ENCODE data around the gene MAGEF1. TPM values are rescaled to one million over a fixed set of nuclear protein-coding genes. Genes with fewer than 3 reads are reported as not detected.

The MAGEF1 gene
- total RNA-seq, 1 experiment from 2014 or later: 25.2 TPM

DNA sequence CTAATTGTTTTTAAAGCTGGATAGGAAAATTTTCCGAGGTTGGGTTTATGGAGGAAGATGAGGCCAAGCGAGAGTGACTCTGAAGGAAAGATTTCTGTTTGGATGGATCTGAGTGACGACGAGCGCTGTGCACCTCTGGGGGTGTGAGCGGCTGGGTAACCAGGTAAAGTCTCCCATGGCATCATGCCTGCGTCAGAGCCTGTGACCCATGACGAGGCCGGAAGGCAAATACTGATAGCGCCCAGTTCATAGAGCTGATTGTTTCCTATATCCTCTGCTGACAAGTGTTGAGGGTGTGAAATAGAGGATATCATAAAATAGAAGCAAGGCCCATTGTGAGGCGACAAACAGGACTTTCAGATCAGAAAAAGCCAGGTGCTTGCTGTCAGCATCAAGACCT lies 33.7 kb upstream of the MAGEF1 start:
- in situ Hi-C loops (cut with HindIII; ENCODE audit: low pct_unique_long_range_greater_than_20kb, low sequenced_read_pairs): no loop called here
- DNase-seq (ENCODE audit: low read depth): no peak

DNA sequence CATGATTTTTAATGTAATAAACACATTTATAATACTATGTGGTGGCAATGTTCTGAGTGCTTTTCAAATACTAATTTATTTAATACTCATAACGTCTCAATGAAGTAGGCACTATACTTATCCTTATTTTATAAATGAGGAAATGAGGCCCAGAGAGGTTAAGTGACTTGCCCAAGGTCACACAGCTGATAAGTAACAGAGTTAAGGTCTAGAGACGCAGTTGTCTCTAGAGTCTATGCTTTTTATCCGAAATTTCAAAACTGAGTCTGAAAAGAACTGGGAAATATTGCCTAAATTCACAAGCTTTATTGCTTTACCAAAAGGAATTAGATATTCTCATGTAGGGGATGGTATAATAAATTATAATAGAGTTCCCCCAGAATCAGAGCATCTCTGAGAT lies 31.4 kb upstream of the MAGEF1 start:
- DNase-seq (ENCODE audit: low read depth): no peak
- in situ Hi-C loops (cut with HindIII; ENCODE audit: low pct_unique_long_range_greater_than_20kb, low sequenced_read_pairs): no loop called here

DNA sequence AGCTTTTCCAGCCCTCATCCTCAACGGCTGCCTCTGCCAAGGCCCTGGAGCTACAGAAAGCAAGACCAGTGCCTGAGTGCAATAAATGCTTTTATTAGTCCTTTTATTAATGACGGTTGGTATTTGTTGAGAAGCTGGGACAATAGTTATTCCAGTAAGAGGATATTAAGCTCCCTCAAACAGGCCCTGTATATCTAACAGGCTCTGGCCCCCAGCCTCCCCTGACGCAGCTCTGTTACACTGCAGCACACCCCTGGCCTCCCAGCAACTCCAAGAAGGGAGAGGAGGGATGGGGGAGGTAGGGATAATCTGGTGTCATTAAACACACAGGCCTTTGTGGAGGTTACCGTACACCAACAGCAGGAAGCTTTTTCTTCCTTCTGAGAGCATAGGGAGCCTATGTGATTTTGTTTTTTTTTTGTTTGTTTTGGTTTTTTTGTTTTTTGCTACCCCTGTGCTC lies 30.8 kb upstream of the MAGEF1 start:
- in situ Hi-C loops (cut with HindIII; ENCODE audit: low pct_unique_long_range_greater_than_20kb, low sequenced_read_pairs): no loop called here
- no peak for DNase-seq (ENCODE audit: low read depth)

DNA sequence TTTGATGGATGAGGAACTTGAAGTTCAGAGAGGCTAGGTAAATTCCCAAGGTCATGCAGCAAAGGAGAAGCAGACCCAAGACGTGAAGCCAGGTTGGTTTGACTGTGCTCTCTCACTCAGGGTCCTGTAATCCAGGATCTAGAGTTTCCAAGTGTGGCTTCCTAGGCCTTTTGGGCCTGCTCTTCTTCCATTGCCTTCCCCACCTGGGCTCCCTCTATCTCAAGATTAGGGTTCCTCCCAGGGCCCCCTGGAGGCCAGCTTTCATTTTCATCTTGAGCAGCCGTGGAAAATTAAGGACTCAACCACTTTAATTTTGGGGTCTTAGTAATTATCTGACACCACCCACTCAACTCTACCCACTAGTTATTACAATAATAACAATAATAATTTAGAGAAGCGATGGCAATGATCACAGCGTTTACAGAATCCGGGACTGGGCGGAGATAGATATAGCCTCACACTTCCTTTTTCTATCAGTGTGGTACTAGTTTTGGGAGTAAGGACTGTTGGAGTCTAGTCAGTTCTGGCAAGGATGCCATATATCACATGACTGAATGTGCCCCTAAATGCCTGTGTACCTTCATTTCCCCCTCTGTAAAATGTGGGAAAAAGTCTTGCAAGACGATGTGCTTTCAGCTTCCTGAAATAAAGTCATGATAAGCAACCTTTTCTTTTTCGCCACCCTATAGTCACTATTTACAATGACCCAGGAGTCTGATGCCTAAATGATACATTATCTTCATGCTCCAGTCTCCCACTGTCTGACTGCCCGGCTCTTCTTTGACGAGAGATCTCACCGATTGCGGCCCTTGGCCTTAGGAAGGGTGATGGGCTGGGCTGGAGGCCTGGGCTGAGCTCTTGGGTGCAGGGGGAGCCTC lies 30.2 kb upstream of the MAGEF1 start:
- no peak for DNase-seq (ENCODE audit: low read depth)
- in situ Hi-C loops (cut with HindIII; ENCODE audit: low pct_unique_long_range_greater_than_20kb, low sequenced_read_pairs): no loop called here

- in situ Hi-C loops (cut with HindIII; ENCODE audit: low pct_unique_long_range_greater_than_20kb, low sequenced_read_pairs): no loop called here
- DNase-seq (ENCODE audit: low read depth): no peak
These were observed 29.3 kb upstream of the MAGEF1 start for GRCh38 chr3:184741259-184741556.

DNA sequence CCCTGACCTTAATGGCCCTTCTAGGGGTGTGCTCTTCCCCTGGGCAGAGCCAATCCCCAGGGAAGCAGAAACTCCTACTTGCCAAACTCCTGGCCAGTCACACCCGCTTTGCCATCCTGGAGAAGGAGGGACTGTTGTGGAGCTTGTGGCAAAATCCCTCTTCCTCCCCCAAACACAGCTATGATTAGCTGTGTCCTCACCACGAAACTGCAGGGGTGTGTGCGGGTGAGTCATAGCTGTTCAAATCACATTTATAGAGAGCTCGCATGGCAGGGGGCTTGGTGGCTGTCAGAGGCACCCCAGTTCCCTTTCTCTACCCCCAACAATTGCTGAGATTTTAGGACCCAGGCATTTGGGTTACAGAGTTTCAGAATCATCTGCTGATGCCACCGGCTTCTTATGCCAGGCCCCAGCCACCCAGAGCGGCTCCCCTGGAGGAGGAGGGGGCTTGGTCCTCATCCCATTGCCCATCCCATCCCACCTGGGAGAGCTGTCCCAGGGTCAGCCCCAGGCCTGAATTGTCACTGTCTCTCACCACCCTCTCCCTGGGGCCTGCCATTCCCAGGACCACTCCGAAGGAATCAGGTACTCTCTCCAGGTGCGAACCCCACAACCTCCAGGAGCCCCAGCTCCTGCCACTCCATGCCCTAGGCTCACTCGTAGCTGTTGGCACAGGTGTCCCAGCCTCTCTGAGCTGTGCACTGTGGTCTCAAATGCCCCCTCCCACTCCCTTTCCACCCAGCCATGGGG lies 28.8 kb upstream of the MAGEF1 start:
- DNase-seq (ENCODE audit: low read depth): no peak
- in situ Hi-C loops (cut with HindIII; ENCODE audit: low pct_unique_long_range_greater_than_20kb, low sequenced_read_pairs): no loop called here

- in situ Hi-C loops (cut with HindIII; ENCODE audit: low pct_unique_long_range_greater_than_20kb, low sequenced_read_pairs): no loop called here
- DNase-seq (ENCODE audit: low read depth): no peak
These were observed 28.0 kb upstream of the MAGEF1 start for GRCh38 chr3:184739594-184740505.

DNA sequence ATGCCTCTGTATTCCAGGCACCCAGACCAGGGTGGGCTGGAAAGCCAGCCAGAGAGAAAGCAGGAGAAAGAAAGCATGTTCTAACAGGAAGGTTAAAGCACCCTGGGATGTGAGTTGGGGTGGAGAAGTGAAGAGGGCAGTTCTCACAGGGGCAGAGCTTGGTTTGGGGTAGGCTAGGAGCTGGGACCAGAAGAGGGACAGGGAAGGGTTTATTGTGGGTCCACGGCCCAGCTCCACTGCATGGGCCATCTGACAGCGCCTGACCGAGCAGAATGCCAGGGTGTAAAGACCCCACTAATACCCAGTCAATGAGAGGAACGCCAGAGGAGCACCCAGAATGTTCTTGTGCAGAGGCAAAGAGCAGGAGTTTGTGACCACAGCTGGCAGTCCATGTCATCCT lies 27.1 kb upstream of the MAGEF1 start:
- in situ Hi-C loops (cut with HindIII; ENCODE audit: low pct_unique_long_range_greater_than_20kb, low sequenced_read_pairs): no loop called here

DNA sequence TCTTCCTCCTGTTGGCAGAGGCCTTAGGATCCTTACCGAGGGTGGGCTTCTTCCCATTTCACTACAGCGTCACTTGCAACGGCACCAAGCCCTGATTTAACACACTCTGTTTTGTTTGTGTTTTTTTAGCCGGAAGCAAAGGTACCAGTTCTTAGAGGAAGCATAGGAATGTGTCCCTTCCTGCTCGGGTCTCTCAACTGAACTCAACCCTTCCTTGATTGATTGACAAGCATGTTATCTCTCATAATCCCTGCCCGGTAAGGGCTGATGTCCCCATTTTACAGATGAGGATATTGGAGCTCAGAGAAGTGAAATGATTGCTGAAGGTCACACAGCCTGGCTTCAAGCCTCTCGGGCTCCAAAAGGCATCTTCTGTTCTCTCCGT lies 26.6 kb upstream of the MAGEF1 start:
- in situ Hi-C loops (cut with HindIII; ENCODE audit: low pct_unique_long_range_greater_than_20kb, low sequenced_read_pairs): no loop called here
- no peak for DNase-seq (ENCODE audit: low read depth)

More for the DNA sequence above, 27.1 kb upstream of the MAGEF1 start:
- DNase-seq (ENCODE audit: low read depth): no peak

GRCh38 chr3:184737641-184738505 lies 26.0 kb upstream of the MAGEF1 start:
- no peak for DNase-seq (ENCODE audit: low read depth)
- in situ Hi-C loops (cut with HindIII; ENCODE audit: low pct_unique_long_range_greater_than_20kb, low sequenced_read_pairs): no loop called here

- in situ Hi-C loops (cut with HindIII; ENCODE audit: low pct_unique_long_range_greater_than_20kb, low sequenced_read_pairs): no loop called here
- DNase-seq (ENCODE audit: low read depth): no peak
These were observed 25.2 kb upstream of the MAGEF1 start for GRCh38 chr3:184737063-184737462.

GRCh38 chr3:184734903-184735701 lies 23.2 kb upstream of the MAGEF1 start:
- DNase-seq (ENCODE audit: low read depth): no peak
- in situ Hi-C loops (cut with HindIII; ENCODE audit: low pct_unique_long_range_greater_than_20kb, low sequenced_read_pairs): no loop called here

DNA sequence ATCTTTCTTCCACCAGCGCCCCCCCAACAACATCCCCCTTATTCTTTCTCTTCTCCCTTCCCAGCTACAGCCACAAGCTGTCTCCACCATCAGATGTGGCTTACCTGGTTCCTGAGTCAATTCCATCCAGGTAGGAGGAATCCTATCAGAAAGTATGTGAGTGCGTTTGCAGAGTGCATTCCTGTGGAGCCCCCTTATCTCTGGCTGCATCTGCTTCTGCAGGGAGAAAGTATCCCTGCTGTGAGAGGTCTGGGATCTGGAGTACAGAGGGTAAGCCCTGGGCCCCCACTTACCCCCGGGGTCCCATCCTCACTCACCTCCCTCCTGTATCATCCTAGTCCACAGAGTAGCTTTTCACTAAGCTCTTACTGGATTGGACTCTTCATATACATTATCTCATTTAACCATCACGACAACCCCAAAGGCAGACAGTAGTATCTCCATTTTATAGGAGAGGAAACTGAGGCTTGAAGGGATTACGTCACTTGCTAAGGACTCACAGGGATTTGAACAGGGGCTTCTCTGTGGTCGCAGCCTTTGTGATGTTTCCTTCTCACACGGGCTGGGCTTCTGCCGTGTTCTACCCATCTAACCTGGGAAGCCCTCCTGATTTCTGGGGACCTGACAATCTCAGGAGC lies 22.2 kb upstream of the MAGEF1 start:
- DNase-seq (ENCODE audit: low read depth): no peak
- in situ Hi-C loops (cut with HindIII; ENCODE audit: low pct_unique_long_range_greater_than_20kb, low sequenced_read_pairs): no loop called here

- DNase-seq (ENCODE audit: low read depth): no peak
- in situ Hi-C loops (cut with HindIII; ENCODE audit: low pct_unique_long_range_greater_than_20kb, low sequenced_read_pairs): no loop called here
These were observed 21.3 kb upstream of the MAGEF1 start for GRCh38 chr3:184733181-184733580.

GRCh38 chr3:184731786-184732537 lies 20.1 kb upstream of the MAGEF1 start:
- no peak for DNase-seq (ENCODE audit: low read depth)
- in situ Hi-C loops (cut with HindIII; ENCODE audit: low pct_unique_long_range_greater_than_20kb, low sequenced_read_pairs): no loop called here

DNA sequence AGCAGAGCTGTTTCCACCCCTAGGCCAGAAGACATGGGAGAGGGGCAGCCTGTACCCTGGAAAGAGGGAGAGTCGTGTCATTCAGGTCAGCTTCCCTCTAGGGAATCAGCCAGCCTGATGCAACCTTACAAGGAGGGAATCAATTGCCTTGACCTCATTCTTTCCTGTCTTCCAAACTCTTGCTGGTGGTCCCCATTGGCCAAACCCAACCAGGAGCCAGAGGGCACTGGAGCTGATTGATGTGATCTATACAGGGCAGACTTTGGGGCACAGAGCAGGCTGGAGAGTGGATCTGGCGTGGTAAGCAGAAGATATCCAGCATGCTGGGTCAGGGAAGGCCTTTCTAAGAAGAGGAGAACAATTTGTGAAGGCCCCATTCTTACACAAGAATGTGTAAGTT lies 19.1 kb upstream of the MAGEF1 start:
- in situ Hi-C loops (cut with HindIII; ENCODE audit: low pct_unique_long_range_greater_than_20kb, low sequenced_read_pairs): no loop called here
- no peak for DNase-seq (ENCODE audit: low read depth)

All from Caki2 (cell line).